GM12878 (cell line): ENCODE measurements around the gene TCF12. TPM values are rescaled to one million over a fixed set of nuclear protein-coding genes. Genes with fewer than 3 reads are reported as not detected.

Experiments
- ATAC-seq: fragments of 200-7000 bp; cut with Tn5 transposase; 3 replicates; pipeline ENCODE4 v1.9.1; 2020; ENCODE audit warnings: mild to moderate bottlenecking, moderate library complexity
- BruUV-seq: library from RNA; stranded (reverse); fragments of 400-500 nt; replicated peaks from 2 replicates; lab custom pipeline; 2021; lab: Mats Ljungman, UMichigan
- CTCF ChIA-PET: fragments of 300-600 bp; sonication (Branson Sonifier 250); formaldehyde crosslinking; extraction: SDS; loops from one replicate; lab custom pipeline; 2021; ENCODE audit warnings: inconsistent platforms; lab: Yijun Ruan, JAX
- POLR2A ChIA-PET: fragments of 350-600 bp; formaldehyde crosslinking; extraction: SDS; loops from one replicate; lab custom pipeline; 2021; ENCODE audit warnings: inconsistent platforms; lab: Charles Lee
- RAD21 ChIA-PET: fragments of 300-600 bp; sonication (Branson Sonifier 250); formaldehyde crosslinking; loops from one replicate; lab custom pipeline; 2023; ENCODE audit warnings: antibody characterized with exemption; ENCODE audit not compliant: unreplicated experiment; lab: Charles Lee
- SMC1A ChIA-PET: fragments of 300-600 bp; sonication (Branson Sonifier 250); formaldehyde crosslinking; loops from one replicate; lab custom pipeline; 2023; ENCODE audit not compliant: unreplicated experiment, uncharacterized antibody; lab: Charles Lee
- DNase-seq: peaks from one replicate; pipeline ENCODE4 v3.0.0-alpha.2; 2011; ENCODE audit warnings: low read depth, low spot score
- FAIRE-seq: peaks from 3 replicates; lab custom pipeline; 2011; peaks lifted over from hg19 to GRCh38; lab: Jason Lieb, UNC
- H2AFZ ChIP-seq: 2 replicates; pipeline ENCODE4 v1.6.0; 2011; ENCODE audit warnings: low read depth, low read length, control low read depth; ENCODE audit not compliant: control insufficient read depth
- H3K27ac ChIP-seq: 2 replicates; pipeline ENCODE4 v1.5.1; 2011; ENCODE audit warnings: control low read depth; ENCODE audit not compliant: control insufficient read depth, insufficient read depth
- H3K27me3 ChIP-seq, 2 experiments: replicated peaks in 1 of 2; 2 replicates each; pipeline versions ENCODE4 v1.6.0 to v1.6.1; 2011; ENCODE audit warnings: low read length in 1 of 2; ENCODE audit not compliant: control insufficient read depth in 2 of 2, insufficient read depth in 2 of 2
- H3K36me3 ChIP-seq, 2 experiments: 2 replicates each; pipeline ENCODE4 v1.5.1; 2011; ENCODE audit warnings: low read length in 1 of 2; ENCODE audit not compliant: control insufficient read depth in 2 of 2, insufficient read depth in 2 of 2
- H3K4me1 ChIP-seq: 2 replicates; pipeline ENCODE4 v1.6.1; 2011; ENCODE audit warnings: mild to moderate bottlenecking, low read length, moderate library complexity, mixed read lengths; ENCODE audit not compliant: control insufficient read depth, insufficient read depth
- H3K4me2 ChIP-seq: 2 replicates; pipeline ENCODE4 v1.6.0; 2011; ENCODE audit warnings: control low read depth; ENCODE audit not compliant: control insufficient read depth, insufficient read depth
- H3K4me3 ChIP-seq: fragments of 200-600 bp; sonication (generic); 2 replicates; pipeline ENCODE4 v1.5.1; 2016
- H3K79me2 ChIP-seq: 2 replicates; pipeline ENCODE4 v1.6.0; 2011; ENCODE audit warnings: low read length; ENCODE audit not compliant: control insufficient read depth, insufficient read depth
- H3K9ac ChIP-seq: 2 replicates; pipeline ENCODE4 v1.8.0; 2011; ENCODE audit warnings: low read length, control low read depth, mixed read lengths; ENCODE audit not compliant: control insufficient read depth, insufficient read depth
- H3K9me3 ChIP-seq: replicated peaks from 3 replicates; pipeline ENCODE4 v1.5.1; 2011; ENCODE audit warnings: mild to moderate bottlenecking, low read length; ENCODE audit not compliant: control insufficient read depth, insufficient read depth
- H4K20me1 ChIP-seq: 2 replicates; pipeline ENCODE4 v1.6.0; 2011; ENCODE audit not compliant: control insufficient read depth, insufficient read depth
- ATF3 ChIP-seq: IDR thresholded peaks from 2 replicates; pipeline ENCODE4 v1.6.1; 2011; ENCODE audit warnings: low read depth, mild to moderate bottlenecking, low read length, moderate library complexity, borderline replicate concordance; ENCODE audit errors: extremely low read depth
- POLR2A ChIP-seq: IDR thresholded peaks from 2 replicates; pipeline ENCODE4 v1.6.1; 2011; ENCODE audit warnings: low read depth, mild to moderate bottlenecking, low read length
- POLR2AphosphoS5 ChIP-seq: IDR thresholded peaks from 2 replicates; pipeline ENCODE4 v1.6.1; 2011; ENCODE audit warnings: mild to moderate bottlenecking, low read length, inconsistent platforms
- RAD51 ChIP-seq: fragments of 450-650 bp; IDR thresholded peaks from 2 replicates; pipeline ENCODE4 v1.6.1; 2016; ENCODE audit warnings: moderate library complexity, mild to moderate bottlenecking, inconsistent platforms
- RELB ChIP-seq: fragments of 450-650 bp; IDR thresholded peaks from 2 replicates; pipeline ENCODE4 v1.6.1; 2017; ENCODE audit warnings: low read depth, mild to moderate bottlenecking, moderate library complexity
- ZBTB4 ChIP-seq: fragments of 450-650 bp; formaldehyde crosslinking; IDR thresholded peaks from 2 replicates; pipeline ENCODE4 v1.4.0; 2022; ENCODE audit warnings: mild to moderate bottlenecking, moderate library complexity
- ZBTB40 ChIP-seq: fragments of 450-650 bp; IDR thresholded peaks from 2 replicates; pipeline ENCODE4 v1.6.1; 2016; ENCODE audit warnings: mild to moderate bottlenecking, moderate library complexity, borderline replicate concordance
- ZNF274 ChIP-seq: IDR thresholded peaks from one replicate; pipeline ENCODE4 v1.8.0; 2011; ENCODE audit not compliant: insufficient read length, insufficient read depth
- WGBS: methylation state at CpG from one replicate; pipeline ENCODE4 v1.1.6; 2016; ENCODE audit warnings: low lambda C conversion rate; ENCODE audit not compliant: insufficient replicate concordance, insufficient coverage; ENCODE audit errors: missing lambda C conversion rate; 5-methylcytosine and 5-hydroxymethylcytosine counted together
- in situ Hi-C: fragments of 300-500 bp; cut with MboI; formaldehyde crosslinking; loops from 9 replicates; pipeline ENCODE4 v1.14.3; 2018; ENCODE audit warnings: mixed read lengths
- intact Hi-C: fragments of 100-400 bp; cut with micrococcal nuclease; formaldehyde crosslinking; loops from one replicate; pipeline ENCODE4 v1.14.2; 2022; ENCODE audit not compliant: unreplicated experiment
- polyA plus RNA-seq, 11 experiments: library from polyadenylated mRNA; depleted of rRNA in 4 of 11; unstranded in 6 of 11; stranded (reverse) in 5 of 11; fragments of >200 nt; fragmentation: Nextera tagmentation in 4 of 11; fragmentation: Illumina TruSeq in 1 of 11; extraction: Ambion mirVana in 4 of 11; extraction: Trizol in 1 of 11; gene quantifications; 1 replicate in 1 of 11; 2 replicates in 10 of 11; pipeline versions ENCODE4 v1.2.1 to v1.2.3, GENCODE V29; 2011 to 2016; ENCODE audit warnings: inconsistent platforms in 2 of 11, missing spikeins in 2 of 11, low read depth in 1 of 11
- total RNA-seq, 4 experiments: library from RNA; depleted of rRNA in 3 of 4; stranded (reverse); fragments of >200 nt in 3 of 4; fragmentation: Illumina TruSeq in 1 of 4; extraction: Trizol in 1 of 4; gene quantifications; 2 replicates each; pipeline versions ENCODE4 v1.2.1 to v1.2.3, GENCODE V29; 2013 to 2021

Gene TCF12
- total and polyA plus RNA-seq, 10 of the 15 experiments (the other 5 are each of a cell fraction or from before 2014, with no cell fraction given): 8.2 to 70.9 (median 49.5) TPM

GRCh38 chr15:57314221-57314620 lies 395.8 kb downstream of the TCF12 start:
- no TSS peak for BruUV-seq
- RAD21 ChIA-PET: no interaction called here
- TF ChIP-seq ATF3: no peak
- H2AFZ ChIP-seq: no peak overlapping the region
- no peak overlapping the region for H3K9ac ChIP-seq
- CTCF ChIA-PET: interaction anchor here (0.6 kb wide), 1 partner anchor 52 kb away, joined by 3 read pairs; no protein-coding TSS in a partner anchor
- H3K4me1 ChIP-seq: no peaks in the 10 kb centered on the region
- SMC1A ChIA-PET: no interaction called here
- POLR2A ChIA-PET: no interaction called here
- in situ Hi-C loops (no loop called here), intact Hi-C loops (no loop called here)
- no peaks in the 10 kb centered on the region for H3K9me3 ChIP-seq
- DNase-seq: no peak
- ATAC-seq: no peak
- no peak overlapping the region for H3K27ac ChIP-seq
- WGBS: 51% methylated on average over 3 of the region's 3 CpGs
- no peaks in the 10 kb centered on the region for H4K20me1 ChIP-seq
- FAIRE-seq: no peak
- H3K4me2 ChIP-seq: no peak overlapping the region
- no peaks in the 10 kb centered on the region for H3K27me3 ChIP-seq
- no peaks in the 10 kb centered on the region for H3K79me2 ChIP-seq
- H3K36me3 ChIP-seq: no peaks in the 10 kb centered on the region
- H3K4me3 ChIP-seq: no peak overlapping the region

GRCh38 chr15:57316451-57316850 lies 398.0 kb downstream of the TCF12 start:
- SMC1A ChIA-PET: no interaction called here
- Histone ChIP-seq H3K79me2 (no peaks in the 10 kb centered on the region), H3K27me3 (no peaks in the 10 kb centered on the region), H2AFZ (no peak overlapping the region), H3K27ac (no peak overlapping the region), H3K4me1 (no peaks in the 10 kb centered on the region), H3K4me2 (no peak overlapping the region), H3K36me3 (no peaks in the 10 kb centered on the region), H4K20me1 (no peaks in the 10 kb centered on the region), H3K9me3 (no peaks in the 10 kb centered on the region), H3K9ac (no peak overlapping the region), H3K4me3 (no peak overlapping the region)
- in situ Hi-C loops (no loop called here), intact Hi-C loops (no loop called here)
- CTCF ChIA-PET: no interaction called here
- RAD21 ChIA-PET: interaction anchor here (1.4 kb wide), 1 partner anchor 171 kb away, joined by 4 read pairs; no protein-coding TSS in a partner anchor
- 46% methylated on average over 4 of the region's 4 CpGs for WGBS
- FAIRE-seq (no peak), ATAC-seq (no peak), DNase-seq (no peak)
- POLR2A ChIA-PET: no interaction called here
- BruUV-seq: no TSS peak
- TF ChIP-seq POLR2A (no peak), RELB (no peak), POLR2AphosphoS5 (no peak), ZBTB4 (CRISPR knock-in tag) (no peak), ZNF274 (no peak), RAD51 (no peak), ZBTB40 (no peak)
